NCI-H128 (cell line): Measurements from ENCODE around the gene MGAT4A.
"Not testable (repeated sequence)": the region's sequence is repeated elsewhere in the genome, so short reads cannot be mapped to it uniquely, and the experiment has no call there.

Source experiments
- DNase-seq: peaks from one replicate; lab custom pipeline; 2025; ENCODE audit not compliant: unreplicated experiment; lab: John Stamatoyannopoulos, UW

The MGAT4A gene

DNA sequence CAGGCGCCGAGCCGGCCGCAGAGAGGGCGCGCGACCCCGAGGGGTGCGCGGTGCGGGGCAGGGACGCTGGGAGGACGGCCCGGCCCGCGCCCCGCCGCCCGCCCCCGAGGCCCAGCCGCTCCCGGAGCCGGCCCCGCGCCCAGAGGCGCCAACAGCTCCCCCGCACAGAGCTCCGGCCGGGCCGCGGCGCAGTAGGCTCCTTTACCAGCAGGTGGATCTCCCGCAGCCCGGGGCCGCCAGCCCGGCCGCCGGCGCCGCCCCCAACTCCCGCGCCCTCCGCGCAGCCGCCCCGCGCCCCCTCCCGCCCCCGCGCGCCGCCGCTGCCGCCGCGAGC lies 258 bp downstream of the MGAT4A start:
- DNase-seq: no peak

DNA sequence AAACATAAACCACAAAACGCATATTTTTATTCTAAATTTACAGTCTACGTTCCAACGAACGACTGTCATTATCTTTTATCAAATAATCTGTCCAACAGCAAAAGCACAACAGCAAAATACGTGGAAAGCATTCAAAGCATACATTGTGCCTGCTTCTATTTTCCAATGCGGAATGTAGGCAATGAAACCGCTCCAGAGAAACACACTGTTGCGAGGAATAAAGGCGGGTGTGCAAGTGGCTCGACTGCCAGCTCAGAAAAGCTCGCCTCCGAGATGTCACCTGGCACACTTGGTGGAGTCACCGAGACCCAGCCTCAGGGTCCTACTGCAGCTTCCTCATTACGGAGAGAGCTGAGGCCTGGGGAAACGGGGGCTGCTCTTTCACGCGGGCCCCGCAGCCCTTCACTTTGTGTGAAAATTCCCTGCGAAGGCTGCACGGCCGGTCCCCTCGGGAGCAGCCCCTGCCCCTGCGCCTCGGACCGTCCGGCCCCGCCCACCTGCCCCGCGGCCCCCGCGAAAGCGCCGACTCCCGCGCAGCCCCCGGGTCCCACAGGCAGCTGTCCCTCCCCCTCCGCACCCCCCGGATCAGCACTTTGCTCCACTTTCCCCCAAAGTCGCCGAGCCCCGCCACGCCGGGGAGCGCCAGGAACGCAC lies 752 bp downstream of the MGAT4A start:
- peak; percentile 40 for DNase-seq

DNA sequence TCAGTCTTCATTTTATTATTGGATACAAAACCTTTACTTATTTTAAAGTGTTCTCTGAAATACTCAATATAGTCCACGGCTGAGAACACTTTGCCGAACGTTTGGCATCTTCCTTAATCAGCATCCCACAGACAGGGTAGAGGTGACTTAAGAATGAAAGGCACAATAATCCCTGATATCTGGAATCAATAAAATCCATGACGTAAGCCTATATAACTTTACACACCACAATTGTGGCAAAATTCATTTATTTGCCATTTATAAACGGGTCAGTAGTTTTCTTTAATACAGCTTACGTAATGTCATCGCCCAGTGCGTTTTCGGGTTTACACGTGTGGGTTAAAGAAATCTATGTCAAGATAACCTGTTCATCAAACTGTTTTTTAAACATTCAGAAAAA lies 1.3 kb downstream of the MGAT4A start:
- no peak for DNase-seq

DNA sequence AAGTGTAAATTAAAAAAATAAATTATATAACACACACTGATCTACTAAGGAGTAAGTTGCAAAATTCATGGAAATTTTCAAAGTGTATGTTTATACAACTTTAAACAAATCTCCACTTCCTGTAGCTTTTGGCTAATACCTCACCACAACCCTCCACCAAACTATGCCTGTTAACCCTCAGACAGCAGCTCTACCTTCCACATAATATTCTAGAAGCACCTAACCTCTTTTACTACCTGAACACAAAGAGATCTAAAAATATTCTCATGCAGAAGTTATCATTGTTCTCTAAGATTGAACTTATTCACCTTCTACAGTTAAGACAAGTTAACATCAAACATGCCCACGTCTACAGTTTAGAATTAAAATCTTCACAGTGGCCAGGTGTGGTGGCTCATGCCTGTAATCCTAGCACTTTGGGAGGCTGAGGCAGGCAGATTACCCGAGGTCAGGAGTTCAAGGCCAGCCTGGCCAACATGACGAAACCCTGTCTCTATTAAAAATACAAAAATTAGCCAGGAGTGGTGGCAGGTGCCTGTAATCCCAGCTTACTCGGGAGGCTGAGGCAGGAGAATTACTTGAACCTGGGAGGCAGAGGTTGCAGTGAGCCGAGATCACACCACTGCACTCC lies 2.7 kb downstream of the MGAT4A start:
- not testable (repeated sequence) for DNase-seq

DNA sequence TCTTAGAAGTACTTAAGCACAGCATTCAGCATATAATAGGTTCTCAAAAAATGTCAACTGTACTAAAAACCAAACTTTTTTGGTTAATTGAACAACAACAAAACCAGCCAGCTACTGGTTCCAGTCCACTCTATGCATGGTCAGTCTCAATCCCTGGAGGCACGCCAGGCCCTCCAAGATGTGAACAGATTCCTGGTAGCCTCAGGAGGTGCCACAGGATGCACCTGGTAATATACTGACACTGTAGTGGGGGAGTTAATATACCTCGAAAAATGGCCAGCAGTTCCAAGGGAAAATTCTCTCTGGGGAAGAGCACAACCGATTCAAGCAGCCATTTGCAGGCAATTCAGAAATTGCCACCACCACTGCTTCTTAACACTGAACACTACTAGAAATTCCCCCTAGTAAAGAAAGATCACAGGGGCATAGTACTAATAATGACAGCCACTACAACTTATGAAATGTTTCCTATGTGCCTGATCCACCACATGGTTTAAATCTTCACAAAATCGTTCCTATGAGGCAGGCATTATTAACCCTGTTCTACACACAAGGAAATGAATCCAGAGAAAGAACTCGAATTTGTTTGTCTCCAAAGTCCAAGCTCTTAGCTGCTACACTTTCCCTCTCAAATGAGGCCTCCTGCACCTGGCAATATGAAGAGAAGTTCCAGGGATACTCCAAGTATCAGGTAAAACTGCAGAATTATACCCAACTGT lies 3.4 kb downstream of the MGAT4A start:
- no peak for DNase-seq

DNA sequence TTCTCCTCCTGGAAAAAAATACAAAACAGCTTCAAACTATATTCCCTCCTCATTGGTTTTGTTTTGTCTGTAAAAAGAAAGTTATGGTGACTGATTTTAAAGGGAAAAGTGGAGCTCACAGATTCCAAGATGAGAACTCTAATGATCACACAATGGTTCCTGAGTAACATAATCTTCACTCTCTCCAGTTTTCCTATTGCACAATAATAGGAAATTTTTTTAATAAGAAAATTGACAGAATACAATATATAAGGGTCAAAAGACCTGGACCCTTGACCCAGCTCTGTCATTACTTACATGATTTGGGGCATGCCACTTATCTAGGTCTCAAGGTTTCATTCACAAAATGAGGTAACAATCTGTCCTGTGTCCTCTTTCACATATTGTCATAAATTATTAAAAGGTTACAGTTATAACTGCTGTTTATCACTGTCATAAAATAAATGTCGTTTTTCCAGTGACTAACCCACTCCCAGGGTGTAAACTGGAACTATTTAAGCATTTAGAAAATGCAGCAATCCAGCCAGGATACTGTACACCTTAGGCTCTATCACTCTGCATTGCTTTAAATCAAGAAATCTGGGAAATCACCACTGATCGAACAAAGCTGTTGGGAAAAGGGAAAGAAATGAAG lies 4.1 kb downstream of the MGAT4A start:
- DNase-seq: no peak

DNA sequence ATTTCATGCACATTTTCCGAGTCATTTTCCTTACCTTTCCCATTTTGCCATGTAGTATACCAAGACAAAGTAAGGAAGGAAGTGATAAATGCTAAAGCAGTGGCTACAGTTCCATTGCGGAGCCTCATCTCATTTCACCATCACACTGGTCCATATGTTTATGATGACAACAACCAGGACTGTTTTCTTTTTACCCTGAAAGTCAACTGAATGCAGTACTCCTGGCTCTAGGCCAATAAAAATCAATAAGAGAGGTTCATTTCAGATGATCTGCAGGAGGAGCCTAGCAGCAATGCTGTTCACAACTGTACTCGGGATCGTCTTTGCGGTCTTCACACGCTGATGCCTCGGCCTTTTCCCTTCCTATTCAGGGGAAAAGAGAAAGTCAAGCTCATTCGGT lies 4.7 kb downstream of the MGAT4A start:
- DNase-seq: no peak

DNA sequence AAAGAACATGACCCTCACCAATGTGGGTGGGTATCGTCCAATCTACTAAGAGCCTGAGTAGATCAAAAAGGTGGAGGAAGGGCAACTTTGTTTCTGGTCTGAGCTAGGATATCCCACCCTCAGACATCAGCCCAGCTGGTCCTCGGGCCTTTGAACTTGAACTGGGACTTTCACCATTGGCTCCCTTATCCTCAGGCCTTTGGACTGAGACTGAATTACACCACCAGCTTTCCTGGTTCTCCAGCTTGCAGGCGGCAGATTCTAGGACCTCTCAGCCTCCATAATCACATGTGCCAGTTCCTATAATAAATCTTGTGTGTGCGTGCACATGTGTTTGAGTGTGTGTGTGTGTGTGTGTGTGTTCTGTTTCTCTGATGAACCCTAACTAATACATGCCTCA lies 10.6 kb downstream of the MGAT4A start:
- DNase-seq: no peak

DNA sequence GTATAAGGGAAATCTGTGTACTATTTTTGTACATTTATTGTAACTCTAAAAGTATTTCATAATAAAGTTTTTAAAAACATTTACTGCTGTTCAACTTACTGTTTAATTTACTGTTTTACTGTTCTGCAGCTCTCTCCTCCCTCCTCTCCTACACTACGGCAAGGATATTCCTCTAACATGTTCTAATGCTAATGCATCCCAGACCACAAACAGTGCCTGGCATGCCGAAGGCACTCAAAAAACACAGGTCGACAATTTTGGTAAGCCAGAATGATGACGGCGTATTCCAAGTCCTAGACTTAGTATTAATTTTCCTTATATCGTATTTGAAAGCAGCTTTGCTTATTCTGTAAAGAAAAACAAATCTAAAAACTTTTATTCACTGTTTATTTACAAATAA lies 13.3 kb downstream of the MGAT4A start:
- DNase-seq: no peak

DNA sequence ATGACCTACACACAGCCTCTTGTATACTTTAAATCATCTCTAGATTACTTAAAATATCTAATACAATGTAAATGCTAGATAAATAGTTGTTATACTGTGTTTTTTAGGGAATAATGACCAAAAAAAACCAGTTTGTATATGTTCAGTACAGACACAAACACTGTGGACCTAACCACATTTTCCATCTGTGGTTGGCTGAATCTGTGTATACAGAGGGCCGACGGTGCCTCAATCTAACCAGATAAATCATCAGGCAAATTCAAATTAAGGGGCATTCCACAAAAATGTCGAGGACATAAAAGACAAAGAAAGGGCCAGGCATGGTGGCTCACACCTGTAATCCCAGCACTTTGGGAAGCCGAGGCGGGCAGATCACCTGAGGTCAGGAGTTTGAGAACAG lies 14.1 kb downstream of the MGAT4A start:
- DNase-seq: no peak

DNA sequence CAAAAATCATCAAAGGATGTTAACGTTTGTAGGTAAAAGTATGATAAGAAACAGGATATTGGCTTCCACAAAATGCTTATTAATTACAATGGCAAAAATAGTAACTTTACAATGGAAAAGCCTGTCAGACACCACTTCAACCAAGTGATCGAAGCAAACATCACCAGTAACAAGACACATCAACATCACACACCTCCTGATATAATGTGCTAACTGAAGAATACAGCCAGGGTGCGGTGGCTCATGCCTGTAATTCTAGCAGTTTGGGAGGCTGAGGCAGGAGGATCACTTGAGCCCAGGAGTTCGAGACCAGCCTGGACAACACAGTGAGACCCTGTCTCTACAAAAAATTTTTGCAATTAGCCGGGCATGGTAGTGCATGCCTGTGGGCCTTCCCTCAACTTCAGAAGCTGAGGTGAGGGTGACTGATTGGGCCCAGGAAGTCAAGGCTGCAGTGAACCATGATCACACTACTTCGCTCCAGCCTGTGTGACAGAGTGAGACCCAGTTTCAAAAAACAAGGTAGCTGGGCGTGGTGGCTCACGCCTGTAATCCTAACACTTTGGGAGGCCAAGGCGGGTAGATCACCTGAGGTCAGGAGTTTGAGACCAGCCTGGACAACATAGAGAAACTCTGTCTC lies 15.0 kb downstream of the MGAT4A start:
- DNase-seq: no peak

DNA sequence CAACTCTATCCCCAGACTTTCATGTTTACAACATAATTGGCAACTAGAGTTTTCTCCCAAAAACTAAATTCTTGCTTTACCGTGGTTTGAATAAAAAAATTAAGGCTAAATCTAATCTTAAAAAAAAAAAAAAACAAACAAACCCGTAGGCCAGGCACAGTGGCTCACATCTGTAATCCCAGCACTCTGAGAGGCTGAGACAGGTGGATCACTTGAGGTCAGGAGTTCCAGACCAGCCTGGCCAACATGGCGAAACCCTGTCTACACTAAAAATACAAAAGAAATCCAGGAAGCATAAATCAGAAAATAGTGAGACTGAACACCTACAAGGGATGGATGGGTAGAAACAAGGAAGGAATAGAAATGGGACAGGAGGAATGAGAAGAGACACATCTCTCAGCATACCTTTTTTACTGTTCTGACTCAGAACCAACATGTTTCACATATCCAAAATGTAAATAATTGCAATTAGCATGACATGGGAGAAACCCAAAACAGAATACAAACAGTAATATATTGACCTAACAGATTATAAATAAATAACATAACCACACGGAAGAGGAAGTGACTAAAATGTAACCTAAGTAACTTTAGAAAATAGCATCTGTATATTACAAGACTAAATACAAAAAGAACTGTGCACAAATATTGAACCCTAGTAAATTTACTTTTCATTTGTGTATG lies 17.5 kb downstream of the MGAT4A start:
- DNase-seq: no peak

DNA sequence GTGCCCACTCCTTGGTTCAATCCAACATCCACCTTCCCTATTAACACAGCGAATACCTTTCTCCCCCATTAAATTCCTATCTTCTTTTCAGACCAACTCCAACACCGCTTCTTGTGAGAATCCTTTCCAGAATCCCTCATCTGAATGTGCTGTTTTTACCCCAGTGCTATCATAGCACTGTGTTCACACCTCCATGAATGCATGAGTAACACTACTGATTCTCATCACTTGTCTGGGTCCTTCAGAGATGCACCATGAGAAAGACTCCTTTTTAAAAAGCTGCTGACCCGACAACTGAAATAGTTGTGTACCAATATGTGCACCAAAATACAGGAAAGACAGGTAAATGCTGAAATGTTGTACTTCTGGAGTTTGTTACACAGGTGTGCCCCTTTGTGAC lies 18.8 kb downstream of the MGAT4A start:
- DNase-seq: no peak

DNA sequence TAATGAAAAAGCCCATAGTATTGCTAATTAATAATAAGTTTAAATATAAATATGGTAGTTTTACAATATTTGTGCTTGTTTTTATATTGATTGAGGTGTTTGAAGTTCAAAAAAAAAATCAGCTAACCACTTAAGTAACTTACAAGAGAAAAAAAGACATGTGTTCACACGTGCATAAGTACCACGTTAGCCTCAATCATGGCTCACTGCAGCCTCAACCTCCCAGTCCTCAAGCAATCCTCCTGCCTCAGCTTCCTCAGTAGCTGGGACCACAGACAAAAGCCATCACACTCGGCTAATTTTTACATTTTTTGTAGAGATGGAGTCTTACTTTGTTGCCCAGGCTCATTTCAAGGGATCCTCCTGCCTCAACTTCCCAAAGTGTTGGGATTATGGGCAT lies 19.4 kb downstream of the MGAT4A start:
- DNase-seq: no peak

DNA sequence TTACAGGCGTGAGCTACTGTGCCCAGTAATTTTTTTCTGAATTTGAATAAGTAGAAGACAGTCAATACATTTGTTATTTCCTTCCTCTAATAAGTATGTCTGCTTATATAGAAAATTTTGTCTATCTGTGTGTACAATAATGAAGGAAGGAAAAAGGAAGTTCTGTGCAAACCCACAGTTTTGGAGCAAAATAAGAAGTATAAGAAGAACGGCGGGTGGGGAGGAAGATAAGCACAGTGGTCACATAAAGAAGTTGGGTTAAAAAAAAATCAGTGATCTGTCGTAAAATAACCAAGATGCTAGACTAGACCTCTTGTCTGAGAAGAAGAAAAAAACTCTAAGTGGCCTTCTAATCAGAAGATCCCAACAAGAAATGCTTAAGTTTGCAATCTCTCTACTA lies 20.2 kb downstream of the MGAT4A start:
- no peak for DNase-seq

DNA sequence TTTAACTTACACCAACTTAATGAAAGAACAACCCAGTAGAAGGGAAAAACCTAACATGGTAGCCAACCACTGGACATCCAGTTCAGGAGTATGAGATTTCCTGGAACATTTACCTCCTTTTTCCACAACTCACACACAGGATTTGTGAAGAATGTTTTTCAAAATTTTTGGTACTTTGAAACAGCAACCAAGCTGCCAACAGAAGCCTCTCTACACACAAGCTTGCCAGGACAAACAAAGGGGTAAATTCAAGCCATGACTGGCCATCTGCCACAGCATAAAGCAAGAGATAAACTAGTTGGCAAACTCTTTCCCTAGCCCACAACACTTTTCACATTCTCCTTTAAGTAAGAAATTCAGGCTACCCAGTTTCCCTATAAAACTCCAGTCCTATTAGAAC lies 21.4 kb downstream of the MGAT4A start:
- no peak for DNase-seq

DNA sequence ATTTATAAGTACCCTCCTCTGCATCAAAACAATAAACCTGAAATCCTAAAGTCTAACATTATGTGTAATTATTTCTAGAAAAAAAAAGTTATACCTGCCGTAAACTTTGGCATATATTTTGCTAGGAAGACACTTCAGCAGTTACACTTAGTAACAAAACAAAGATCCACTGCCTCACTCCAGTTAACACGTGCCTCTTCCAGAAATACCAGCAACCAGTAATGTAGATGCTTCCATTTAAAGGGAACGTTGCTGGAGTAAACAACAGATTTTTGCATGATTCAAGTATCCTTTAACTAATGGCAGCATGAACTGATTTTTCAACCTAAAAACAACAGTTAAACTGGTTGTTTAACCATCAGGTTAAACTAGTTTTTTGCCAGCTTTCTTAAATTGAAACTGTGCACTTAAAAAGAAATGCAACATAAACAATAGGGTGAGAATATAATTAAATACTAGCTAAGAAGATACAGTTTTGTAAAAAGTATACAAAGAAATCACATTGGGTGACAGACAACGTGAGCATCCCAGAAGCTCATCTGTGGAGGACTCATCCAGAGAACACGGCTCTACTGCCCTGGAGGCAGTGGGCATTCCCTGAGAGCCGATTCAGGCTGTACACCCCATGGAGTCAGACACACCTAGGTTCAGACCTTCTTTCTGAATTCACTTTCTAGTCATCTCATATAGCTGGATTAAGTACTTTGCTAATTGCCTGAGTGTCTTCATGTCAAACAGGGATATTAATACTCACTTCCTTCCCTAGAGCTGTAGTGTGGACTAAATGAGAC lies 22.3 kb downstream of the MGAT4A start:
- DNase-seq: no peak

DNA sequence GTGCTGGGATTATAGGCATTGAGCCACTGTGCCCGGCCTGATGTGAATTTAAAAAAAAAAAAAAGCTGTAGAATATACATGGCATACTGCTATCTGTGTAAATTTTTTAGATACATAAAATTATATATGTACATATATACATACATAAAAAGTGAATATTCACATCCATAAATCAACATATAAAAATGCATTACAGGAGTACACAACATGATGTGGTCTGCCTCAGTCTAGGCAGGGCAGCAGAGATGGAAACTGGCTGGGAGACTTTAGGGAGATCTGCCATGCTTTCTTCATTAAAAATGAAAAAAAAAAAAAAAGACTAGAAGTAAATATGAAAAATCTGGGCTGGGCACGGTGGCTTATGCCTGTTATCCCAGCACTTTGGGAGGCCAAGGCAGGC lies 24.3 kb downstream of the MGAT4A start:
- DNase-seq: no peak

DNA sequence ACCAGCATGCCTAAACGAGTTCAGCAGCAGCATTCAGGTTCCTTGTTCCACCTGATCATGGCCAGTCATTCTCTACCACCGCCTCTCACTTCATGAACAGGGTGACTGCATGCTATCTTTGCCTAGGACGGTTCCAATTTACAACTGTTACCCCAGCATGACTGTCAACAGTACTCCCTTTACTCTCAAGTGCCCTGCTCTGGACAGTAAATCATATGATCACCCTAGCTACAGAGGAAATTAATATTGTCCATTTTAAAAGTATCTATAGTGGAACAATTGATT lies 25.7 kb downstream of the MGAT4A start:
- no peak for DNase-seq

DNA sequence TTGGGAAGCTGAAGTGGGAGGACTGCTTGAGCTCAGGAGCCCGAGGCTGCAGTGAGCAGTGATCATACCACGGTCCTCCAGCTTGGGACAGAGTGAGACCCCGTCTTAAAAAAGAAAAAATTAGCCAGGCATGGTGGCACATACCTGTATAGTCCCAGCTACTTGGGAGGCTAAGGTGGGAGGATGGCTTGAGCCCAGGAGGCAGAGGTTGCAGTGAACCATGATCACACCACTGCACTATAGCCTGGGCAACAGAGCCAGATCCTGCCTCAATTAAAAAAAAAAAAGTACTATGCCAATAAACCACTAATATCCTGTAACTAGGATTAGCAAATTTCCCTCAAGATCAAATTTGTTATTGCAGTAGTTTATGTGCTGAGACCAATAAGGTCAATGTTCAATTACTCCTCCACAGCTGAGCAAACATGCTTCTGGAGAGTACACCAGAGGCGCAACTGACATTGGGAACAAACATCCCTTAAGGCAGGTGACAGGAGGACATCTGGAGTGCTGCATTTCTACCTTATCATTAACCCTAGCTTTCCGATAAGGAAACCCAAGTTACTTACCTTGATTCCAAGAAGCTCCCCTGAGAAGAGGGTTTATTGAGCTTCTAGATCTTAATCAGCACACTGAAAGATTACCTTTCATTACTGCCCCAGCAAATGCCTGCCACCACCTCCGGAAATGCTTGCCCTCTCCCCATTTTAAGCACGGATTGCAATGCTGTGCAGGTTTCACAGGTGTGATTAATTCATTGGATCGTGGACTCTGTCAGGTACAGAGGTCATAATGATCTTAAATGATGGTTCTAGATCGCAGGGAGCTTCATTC lies 26.2 kb downstream of the MGAT4A start:
- DNase-seq: no peak
